GM21737 (cell line): ENCODE results near the gene CCDC34.

Experiments
- ATAC-seq: cut with Tn5 transposase; IDR thresholded peaks from one replicate; pipeline ENCODE4 v1.9.1; 2021; ENCODE audit warnings: mild to moderate bottlenecking, moderate library complexity; ENCODE audit not compliant: unreplicated experiment

Gene CCDC34

DNA sequence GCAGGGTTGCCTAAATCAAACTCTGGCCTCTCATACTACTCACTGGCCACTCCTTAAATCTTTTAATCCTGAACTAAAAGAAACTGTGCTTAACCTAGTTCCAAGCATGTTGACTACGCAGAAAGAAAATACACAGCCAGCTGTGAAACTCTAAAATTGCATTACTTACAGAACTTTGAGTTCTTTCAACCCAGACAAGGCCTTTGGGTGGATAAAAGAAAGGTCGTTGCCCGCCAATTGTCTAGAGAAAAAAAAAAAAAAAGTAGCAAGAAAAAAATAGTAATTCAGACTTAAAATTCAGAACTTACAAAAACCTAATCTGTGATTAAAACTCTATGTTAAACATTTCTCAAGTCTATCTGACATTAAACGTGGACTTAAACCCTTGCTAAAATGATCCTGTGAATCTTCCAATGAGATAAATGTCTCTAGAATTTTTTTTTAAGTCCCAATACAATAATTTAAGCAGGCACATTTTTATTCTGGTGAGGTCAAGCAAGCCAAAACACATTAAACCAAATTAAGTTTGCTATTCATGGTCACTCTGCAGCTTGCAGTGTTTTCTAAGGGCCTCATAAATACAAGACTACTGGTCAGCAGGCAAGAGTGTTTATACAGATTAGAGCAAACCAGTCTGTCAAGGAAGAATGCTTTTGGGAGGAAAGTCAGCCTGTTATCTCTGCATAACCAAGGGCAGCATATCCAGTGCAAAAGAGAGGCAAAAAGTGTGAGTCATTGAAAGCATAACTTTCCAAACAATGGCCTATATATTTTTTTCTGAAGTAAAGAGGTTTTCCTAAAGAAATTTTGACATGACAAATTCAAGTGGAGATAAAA, 29.5 kb upstream of the CCDC34 start:
- no peak for ATAC-seq

DNA sequence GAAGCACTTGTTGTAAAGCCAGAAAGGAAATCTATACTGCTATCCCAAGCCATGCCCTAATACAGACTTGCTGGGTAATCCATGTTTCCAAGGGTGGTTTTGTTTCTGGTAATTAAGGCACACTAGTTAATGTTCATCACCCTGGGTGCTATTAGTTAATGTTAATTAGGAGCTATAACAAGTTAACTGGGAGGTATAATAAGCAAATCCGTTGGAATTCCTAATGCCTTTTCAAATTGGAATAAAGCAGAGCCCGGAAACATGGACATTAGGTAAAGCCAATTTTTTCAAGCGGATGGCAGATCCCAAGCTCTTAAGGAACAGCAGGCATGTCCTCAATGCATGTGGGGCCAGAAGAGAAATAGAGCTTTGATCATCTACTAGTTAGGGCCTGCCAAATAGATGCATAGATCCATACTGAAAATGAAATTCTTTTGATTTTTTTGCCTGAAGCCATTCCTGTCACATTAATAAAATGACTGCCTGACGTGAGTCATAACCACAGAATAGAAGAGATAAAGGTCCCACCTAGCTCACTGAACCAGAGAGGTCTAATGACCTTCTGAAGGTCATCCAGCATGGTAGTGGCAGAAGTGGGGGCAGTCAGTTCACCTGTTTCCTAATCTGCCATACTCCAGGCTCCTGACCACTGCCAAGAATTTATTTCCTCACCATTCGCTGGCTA, 28.5 kb upstream of the CCDC34 start:
- ATAC-seq, result no peak

DNA sequence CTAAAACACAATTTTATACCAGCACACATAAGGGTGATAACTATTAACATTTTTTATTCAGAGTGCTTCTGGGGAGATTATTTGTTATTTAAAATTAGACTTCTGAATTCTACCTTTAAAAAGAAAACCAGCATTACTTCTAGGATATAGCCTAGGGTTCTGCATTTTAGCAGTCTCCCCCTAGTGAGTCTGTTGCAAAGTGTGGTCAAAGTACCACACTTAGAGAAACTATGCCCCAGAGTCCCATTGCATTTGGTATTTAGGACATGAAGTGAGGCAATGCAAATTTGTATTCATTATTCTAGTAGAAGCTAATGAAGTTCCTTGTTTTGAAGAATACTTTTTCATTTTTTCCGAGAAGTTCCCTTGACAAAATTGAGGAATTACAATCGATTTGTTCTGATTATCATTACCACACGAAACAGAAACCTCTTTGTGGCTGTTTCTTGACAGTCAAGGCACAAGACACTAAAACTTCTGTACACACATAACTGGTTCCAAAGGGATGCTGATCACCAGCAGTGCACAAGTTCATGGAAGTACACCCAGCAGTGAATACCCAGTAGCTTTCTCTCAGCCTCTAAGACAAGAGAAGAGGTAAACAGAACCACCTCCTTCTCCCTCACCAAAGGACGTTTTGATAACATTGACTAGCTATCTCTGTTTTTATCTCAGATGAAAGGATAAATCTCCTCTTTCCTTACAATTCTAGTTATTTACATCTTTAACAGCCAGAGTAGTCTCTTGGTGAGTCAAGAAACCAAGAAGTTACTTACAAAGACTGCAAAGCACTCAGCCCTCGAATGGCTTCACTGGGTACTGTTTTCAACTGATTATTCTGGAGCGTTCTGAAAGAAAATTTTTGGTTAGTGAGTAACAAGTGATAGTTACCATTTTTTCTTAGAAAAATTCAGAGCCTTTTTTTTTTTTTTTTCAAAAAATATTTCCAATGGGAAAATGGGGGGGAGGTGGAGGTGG, 27.6 kb upstream of the CCDC34 start:
- no peak for ATAC-seq

DNA sequence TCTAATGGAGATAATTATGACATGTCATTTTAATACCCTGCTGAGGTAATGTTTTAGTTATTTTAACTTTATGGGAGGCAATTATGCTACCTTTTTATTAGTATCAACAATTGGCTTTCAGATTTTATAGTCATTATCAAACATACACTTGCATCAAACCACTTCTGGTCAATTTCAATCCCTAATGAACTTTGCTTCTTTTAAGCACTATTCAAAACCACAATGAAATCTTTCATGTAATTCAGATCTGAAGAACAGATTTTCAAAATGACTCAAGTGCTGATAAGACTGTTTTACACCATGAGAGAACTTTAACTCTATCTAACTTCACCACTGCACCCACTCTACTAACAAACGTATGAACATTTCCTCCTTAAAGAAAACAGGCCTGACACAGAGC, 25.9 kb upstream of the CCDC34 start:
- no peak for ATAC-seq

DNA sequence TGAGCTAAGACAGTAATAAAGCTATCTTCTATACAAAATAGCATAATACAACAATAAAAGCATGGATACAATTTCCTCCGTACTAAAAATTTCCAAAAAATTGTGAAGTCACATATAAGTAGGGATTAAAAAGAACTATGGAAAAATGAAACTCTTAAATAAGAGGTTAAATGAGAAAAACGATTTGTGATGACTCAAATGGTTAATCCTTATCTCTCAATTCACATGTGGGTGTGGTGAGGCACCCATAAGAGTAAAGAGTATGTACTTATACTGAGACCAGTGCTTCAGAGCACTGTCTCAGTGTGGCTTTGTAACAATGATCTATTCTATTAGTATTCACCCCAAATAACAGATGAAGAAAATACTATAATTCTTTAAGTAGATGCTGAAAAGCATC, 25.0 kb upstream of the CCDC34 start:
- no peak for ATAC-seq

DNA sequence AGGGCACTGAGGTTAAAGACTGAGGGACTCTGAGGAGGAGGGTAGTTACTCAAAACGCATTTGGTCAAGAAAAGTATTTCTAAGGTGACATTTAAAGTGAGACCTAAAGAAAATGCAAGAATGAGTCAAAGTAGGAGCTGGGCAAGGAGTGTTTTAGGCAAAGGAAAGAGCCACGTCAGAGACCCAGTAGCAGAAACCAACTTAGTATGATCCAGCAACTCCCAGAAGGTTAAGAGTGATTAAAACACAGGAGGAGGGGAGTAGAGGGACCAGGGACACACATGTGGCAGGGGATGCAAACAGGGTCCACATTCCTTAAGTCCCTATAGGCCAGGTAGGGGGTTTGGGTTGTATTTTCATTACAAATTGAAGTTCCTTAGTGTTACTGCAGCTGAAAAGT, 24.3 kb upstream of the CCDC34 start:
- ATAC-seq, result no peak

DNA sequence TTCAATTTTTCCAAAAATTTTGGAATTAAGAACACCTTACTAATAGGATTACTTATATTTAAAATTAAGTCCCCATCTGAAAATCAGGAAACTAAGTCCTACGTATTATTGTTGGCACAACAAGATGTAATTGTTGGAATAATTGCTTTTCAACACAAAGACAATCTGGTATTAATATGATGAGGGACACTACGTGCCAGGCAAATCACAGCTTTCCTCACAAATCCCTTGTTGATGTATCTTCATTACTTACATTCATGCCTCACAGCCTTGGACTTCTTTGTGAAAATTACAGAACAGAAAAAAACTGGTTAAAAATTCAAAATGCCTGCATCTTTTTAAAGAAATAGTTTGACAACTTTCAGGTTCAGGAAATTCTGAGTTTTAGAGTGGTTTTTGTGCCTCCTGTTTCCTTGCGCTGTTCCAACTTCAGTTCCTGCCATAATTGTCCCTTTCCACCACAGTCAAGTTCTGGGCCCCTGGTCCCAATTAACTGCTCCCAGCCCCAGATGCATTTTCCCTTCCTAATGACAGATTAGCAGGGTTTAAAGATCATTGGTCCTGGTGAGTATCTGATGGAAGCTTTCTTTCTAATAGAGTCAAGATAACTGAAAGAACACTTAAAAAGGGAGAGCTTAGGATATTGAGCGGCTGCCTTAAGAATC, 23.3 kb upstream of the CCDC34 start:
- ATAC-seq, result no peak

DNA sequence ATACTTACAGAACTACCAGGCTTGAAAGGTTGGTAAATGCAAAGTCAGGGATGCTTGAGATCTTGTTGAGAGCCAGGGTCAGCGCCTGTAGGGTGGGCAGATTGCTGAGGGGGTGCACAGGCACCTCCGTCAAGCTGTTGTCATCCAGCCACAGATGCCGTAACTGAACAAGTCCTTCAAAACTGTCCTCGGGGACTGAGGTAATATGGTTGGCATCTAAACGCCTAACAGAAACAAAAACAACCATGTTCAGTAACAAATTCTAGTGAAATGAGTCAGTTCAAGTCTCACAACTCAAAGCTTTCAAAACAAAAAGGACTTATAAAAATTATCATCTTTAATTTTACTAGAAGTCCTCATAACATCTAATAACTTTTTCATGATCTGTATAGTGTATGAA, 22.2 kb upstream of the CCDC34 start:
- ATAC-seq, result no peak

DNA sequence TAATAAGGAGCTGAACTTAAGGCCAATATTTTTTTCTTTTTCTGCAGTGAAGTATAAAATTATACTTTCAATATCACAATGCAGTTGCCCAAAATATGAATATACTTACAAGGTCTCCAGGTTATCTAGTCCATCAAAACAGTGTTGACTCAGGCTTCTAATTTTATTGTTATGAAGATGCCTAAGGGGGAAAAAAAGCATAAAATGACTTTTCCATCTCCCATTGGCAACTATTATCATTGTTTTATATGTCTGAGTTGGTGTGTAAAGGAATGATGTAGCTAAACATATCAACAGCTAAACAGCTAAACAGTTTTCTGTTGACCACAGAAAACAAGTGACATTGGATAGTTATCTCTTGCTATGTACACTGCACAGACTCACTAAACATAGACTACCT, 21.2 kb upstream of the CCDC34 start:
- ATAC-seq, result no peak

DNA sequence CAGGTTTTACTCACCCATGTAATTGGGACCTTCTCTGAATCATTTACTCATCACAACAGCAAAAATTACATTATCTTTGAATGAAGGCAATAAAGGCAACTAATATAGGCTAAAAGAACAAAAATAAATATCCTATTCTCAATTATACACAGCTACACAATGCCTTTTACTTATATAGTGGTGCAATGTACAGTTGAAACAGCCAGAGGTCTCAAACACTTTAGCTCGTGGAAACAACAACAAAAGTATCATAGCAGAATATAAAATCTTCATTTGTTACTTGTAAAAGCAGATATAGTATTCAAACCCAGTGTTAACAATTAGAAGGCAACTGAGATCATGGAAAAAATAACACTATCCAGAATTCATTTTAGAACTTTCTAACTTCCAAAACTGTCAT, 20.6 kb upstream of the CCDC34 start:
- no peak for ATAC-seq

DNA sequence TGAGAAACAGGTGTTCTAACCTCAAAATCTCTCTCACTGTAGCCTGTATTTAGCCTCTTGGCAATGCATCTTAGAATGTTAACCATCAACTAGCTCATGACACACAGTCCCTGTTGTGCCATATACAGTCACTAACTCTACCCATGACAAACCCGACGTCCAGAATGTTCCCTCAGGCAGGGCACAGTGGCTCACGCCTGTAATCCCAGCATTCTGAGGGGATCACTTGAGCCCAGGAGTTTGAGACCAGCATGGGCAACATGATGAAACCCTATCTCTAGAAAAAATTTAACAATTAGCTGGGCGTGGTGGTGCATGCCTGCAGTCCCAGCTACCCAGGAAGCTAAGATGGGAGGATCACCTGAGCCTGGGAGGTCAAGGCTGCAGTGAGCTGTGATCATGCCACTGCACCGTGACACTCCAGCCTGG, 18.2 kb upstream of the CCDC34 start:
- ATAC-seq, result no peak

DNA sequence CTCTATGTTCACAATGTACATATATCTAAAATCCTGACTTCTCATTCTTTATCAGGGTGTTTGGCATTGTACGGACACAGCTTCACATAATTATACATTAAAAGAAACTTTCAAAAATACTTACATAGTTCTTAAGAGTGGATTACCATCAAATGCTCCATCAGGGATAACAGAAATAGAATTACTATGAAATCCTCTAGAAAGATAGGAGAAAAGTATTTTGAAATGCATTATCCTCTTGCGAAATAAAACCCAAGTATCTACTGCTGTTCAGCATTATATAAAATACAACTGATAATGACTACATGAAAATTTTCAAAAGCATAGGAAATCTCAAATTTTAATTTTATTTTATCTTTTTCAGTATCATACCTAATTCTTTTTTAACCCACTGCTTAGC, 17.8 kb upstream of the CCDC34 start:
- ATAC-seq, result no peak

DNA sequence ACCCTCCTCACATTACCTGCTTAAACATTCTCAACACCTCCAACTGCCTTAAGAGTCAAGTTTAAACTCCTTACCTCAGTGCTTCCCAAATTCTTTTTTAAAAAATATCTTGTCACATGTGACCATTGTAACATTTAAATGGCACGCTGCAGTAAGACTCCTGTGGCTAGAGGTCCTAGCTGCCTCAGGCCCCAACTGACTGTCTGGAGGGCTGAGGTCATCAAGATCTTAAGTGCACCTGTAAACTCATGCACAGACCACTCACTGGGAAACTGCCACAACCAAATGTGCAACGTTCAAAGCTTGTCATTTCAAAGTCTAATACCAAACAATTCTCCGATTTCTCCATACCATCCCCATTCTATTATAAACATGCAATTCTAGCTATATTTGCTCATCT, 16.4 kb upstream of the CCDC34 start:
- ATAC-seq, result no peak

DNA sequence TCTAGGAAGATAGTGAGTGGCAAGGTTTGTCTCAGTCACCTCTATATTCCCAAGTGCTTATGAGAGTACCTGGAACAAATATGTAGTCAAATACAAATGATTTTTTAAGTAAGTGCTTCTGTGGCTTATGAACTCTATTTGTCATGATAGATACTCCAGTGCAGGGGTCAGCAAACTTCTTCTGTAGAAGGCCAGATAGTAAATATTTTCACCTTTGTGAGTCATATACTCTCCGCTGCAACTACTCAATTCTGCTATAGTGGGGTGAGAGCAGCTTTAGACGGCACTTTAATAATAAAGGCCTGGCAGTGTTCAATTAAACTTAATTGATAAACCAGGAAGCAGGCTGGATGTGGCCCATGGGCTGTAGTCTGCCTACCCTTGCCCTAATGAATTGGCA, 12.4 kb upstream of the CCDC34 start:
- ATAC-seq, result no peak

DNA sequence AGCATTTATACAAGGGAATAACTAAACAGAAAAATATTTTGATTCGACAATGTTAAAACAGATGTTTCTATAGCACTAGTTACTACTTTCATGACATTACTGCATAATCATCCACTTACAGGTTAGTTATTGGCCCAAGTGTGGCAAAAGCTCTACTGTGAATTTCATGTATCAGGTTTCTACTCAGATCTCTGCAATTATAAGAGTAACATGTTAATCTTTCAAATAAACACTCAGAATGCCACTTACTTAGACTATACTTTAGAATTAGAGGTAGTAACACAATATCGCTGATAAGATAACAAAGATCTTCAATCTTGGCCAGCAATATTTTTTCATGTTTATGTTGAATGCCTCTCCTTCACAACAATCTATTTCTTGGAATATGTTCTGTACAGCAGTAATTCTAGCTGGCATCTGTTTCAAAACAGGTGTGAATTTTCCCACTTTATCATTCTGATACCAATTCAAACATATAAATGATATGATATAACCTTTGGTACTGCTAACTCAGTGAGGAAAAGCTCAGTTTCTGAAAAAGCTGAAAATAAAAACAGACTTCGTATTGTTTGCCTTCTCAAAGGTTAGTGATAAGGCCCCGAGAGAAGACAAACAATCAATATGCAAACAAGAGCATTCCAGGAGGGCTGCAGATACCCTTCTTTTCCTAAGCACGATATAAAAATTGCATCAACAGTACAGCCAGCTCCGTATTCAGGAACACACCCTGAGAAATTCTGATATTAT, 11.0 kb upstream of the CCDC34 start:
- ATAC-seq, result no peak

DNA sequence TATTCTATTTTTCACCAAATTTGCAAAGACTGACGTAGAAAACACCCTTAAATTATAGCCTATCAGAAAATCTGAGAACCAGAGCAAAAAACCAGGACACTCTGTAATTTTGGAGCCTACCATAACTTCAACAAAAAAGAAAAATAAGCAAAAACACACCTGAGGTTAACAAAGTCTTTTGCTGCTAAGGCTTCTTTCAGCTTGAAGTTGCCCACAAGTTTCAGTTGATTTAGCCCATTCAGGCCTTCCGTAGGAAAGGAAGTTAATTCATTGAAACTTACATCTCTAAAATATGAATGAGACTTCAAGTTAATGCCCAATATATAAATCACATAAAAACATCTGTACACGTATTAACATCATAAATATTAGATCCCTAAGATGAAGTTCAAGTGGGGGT, 10.4 kb upstream of the CCDC34 start:
- no peak for ATAC-seq

DNA sequence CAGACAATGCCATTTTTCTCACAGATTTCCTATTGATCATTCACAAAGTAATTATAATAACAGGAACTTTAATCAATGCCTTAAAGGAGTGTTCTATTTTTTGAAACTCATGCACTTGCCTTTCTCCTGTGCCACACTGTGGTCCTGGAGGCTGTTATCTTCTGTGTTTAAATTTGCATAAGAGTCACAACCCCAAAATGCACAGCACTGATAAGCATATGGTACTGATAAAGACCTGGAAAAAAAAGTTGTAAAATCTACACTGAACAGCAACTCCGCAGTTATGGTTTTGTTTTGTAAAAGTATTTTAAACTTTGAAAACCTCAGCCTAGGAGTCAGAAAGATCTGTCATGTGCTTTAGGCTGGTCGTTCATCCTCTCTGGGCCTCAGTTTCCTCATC, 9.1 kb upstream of the CCDC34 start:
- ATAC-seq, result no peak

DNA sequence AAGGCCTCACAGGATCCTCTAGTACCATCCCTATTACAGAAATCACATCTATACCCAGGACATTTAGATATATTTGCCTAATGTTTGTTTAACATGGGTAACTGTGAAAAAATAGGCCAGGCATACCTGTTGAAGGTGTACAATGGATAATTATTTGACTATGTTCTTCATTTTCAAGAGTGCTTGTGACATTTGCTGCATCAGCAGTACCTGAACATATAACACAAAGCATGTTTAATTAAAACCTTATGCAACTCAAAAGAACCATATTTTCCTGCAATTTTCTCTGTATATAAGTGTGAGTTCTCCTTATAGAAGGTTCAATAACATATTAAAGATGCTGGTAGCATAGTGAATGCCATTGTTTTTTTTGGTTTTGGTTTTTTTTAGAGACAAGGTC, 8.5 kb upstream of the CCDC34 start:
- no peak for ATAC-seq

DNA sequence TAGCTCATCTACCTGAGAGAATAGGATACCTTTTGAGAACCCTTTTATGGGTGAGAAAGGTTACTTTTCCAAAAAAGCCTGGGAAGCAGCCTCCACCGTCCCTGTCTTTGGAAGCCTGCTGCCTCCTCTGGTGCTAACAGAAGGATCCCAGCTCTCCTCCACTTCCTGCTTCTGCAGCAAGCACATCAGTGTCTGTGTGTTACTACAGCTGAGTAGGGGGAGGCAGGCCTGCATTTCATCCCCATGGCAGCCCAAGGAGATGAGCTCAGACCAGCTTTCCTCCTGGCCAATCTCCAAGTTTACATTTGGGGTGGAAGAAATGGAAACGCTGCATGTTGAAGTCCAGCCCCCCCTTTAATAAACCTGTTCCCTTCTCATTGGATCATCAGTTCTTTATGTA, 7.4 kb upstream of the CCDC34 start:
- no peak for ATAC-seq

DNA sequence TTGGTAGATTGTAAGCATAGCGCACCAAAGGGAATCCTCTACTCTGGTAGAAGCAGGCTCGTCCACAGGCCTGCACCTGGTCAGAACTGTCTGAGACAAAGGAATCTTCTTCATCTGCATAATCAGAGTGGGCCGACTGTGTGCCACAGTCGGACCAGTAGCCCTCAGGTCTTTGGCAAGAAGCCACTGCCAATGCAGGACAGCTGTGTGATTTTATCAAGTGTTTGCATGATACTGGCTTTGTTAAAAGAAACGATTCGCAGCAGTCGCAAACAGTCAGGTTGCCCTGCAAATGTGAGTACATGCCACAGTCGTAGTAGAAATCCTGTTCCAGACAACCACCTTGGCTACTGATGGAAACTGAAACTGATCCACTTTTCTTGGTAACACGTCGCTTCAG, 4.9 kb upstream of the CCDC34 start:
- no peak for ATAC-seq
